Stimulated activated CD8-positive, alpha-beta memory T cell treated with anti-CD3 and anti-CD28 coated beads, Interleukin-15, amount 100 ng/mL, for 4 hours (primary cell): Measurements from ENCODE around the gene ZNF91.
"Not testable (repeated sequence)": the region's sequence is repeated elsewhere in the genome, so short reads cannot be mapped to it uniquely, and the experiment has no call there.

Source experiments
- DNase-seq, 2 donors: peaks; one replicate each; pipeline ENCODE4 v3.0.0-alpha.2; 2020; ENCODE audit warnings: low read depth in 2 of 2

The ZNF91 gene

GRCh38 chr19:23318941-23319340, 76.3 kb downstream of the ZNF91 start:
- DNase-seq = not testable (repeated sequence)

- no peak for DNase-seq
Measured at GRCh38 chr19:23318143-23318542, 77.1 kb downstream of the ZNF91 start.

GRCh38 chr19:23315286-23315685, 80.0 kb downstream of the ZNF91 start:
- no peak for DNase-seq

GRCh38 chr19:23314505-23315251, 80.6 kb downstream of the ZNF91 start:
- DNase-seq = no peak

- no peak for DNase-seq
Measured at GRCh38 chr19:23313196-23313595, 82.1 kb downstream of the ZNF91 start.

- no peak for DNase-seq
Measured at GRCh38 chr19:23312515-23312914, 82.8 kb downstream of the ZNF91 start.

GRCh38 chr19:23311551-23311950, 83.7 kb downstream of the ZNF91 start:
- DNase-seq = no peak

- no peak for DNase-seq
Measured at GRCh38 chr19:23310729-23311211, 84.5 kb downstream of the ZNF91 start.

- no peak for DNase-seq
Measured at GRCh38 chr19:23309926-23310325, 85.3 kb downstream of the ZNF91 start.

- no peak for DNase-seq
Measured at GRCh38 chr19:23305555-23305954, 89.7 kb downstream of the ZNF91 start.

GRCh38 chr19:23304238-23304637, 91.0 kb downstream of the ZNF91 start:
- no peak for DNase-seq

GRCh38 chr19:23294141-23294540, 101.1 kb downstream of the ZNF91 start:
- DNase-seq = no peak

GRCh38 chr19:23289966-23290365, 105.3 kb downstream of the ZNF91 start:
- DNase-seq = not testable (repeated sequence)
